SJCRH30 (cell line): ENCODE measurements around the gene PAPOLA. TPM values are rescaled to one million over a fixed set of nuclear protein-coding genes. Genes with fewer than 3 reads are reported as not detected.

Source experiments
- DNase-seq, 2 experiments: peaks; one replicate each; pipeline ENCODE4 v3.0.0-alpha.2; 2015 to 2020
- H3K27ac ChIP-seq: fragments of 250-450 bp; sonication (Bioruptor Pico); 2 replicates; pipeline ENCODE4 v1.5.1; 2020; ENCODE audit warnings: mild to moderate bottlenecking, moderate library complexity
- H3K27me3 ChIP-seq: fragments of 250-450 bp; sonication (Bioruptor Pico); 2 replicates; pipeline ENCODE4 v1.5.1; 2020; ENCODE audit warnings: mild to moderate bottlenecking, moderate library complexity
- H3K36me3 ChIP-seq: fragments of 250-450 bp; sonication (Bioruptor Pico); 2 replicates; pipeline ENCODE4 v1.5.1; 2020; ENCODE audit warnings: mild to moderate bottlenecking, moderate library complexity
- H3K4me1 ChIP-seq: fragments of 250-450 bp; sonication (Bioruptor Pico); 2 replicates; pipeline ENCODE4 v1.5.1; 2020; ENCODE audit warnings: mild to moderate bottlenecking, moderate library complexity
- H3K4me3 ChIP-seq: fragments of 250-450 bp; sonication (Bioruptor Pico); 2 replicates; pipeline ENCODE4 v1.5.1; 2020; ENCODE audit warnings: mild to moderate bottlenecking, moderate library complexity
- H3K9me3 ChIP-seq: fragments of 250-450 bp; sonication (Bioruptor Pico); replicated peaks from 2 replicates; pipeline ENCODE4 v1.5.1; 2020; ENCODE audit warnings: mild to moderate bottlenecking, moderate library complexity
- total RNA-seq: library from RNA; depleted of rRNA; stranded (reverse); fragments of >200 nt; shearing (Covaris generic); gene quantifications from 2 replicates; pipeline ENCODE4 v1.2.3, GENCODE V29; 2014

Gene PAPOLA
- total RNA-seq, 1 experiment from 2014 or later = 177 TPM

- DNase-seq = no peak
- Histone ChIP-seq H3K4me1 (0 out of 2 replicates have a peak, but pooled peaks cover 2% of the 10 kb centered on the region), H3K9me3 (no peaks in the 10 kb centered on the region), H3K4me3 (no peak overlapping the region), H3K27me3 (no peaks in the 10 kb centered on the region), H3K27ac (no peak overlapping the region), H3K36me3 (no peaks in the 10 kb centered on the region)
Observed at GRCh38 chr14:96512122-96512521, 9.9 kb downstream of the PAPOLA start.

GRCh38 chr14:96512602-96513397 lies 10.6 kb downstream of the PAPOLA start:
- no peaks in the 10 kb centered on the region for H3K9me3 ChIP-seq
- no peaks in the 10 kb centered on the region for H3K36me3 ChIP-seq
- no peak overlapping the region for H3K4me3 ChIP-seq
- no peaks in the 10 kb centered on the region for H3K27me3 ChIP-seq
- DNase-seq = no peak
- no peak overlapping the region for H3K27ac ChIP-seq
- H3K4me1 ChIP-seq = 0 out of 2 replicates have a peak, but pooled peaks cover 2% of the 10 kb centered on the region

- Histone ChIP-seq H3K4me1 (0 out of 2 replicates have a peak, but pooled peaks cover 2% of the 10 kb centered on the region), H3K27ac (no peak overlapping the region), H3K9me3 (no peaks in the 10 kb centered on the region), H3K36me3 (no peaks in the 10 kb centered on the region), H3K4me3 (no peak overlapping the region), H3K27me3 (no peaks in the 10 kb centered on the region)
- DNase-seq = no peak
Observed at GRCh38 chr14:96514694-96515093, 12.5 kb downstream of the PAPOLA start.

- no peak for DNase-seq
- Histone ChIP-seq H3K27ac (no peak overlapping the region), H3K36me3 (peaks cover 2% of the 10 kb centered on the region; the same call in 1 of the 2 replicates), H3K4me1 (0 out of 2 replicates have a peak, but pooled peaks cover 2% of the 10 kb centered on the region), H3K27me3 (no peaks in the 10 kb centered on the region), H3K4me3 (no peak overlapping the region), H3K9me3 (no peaks in the 10 kb centered on the region)
Observed at GRCh38 chr14:96515731-96516130, 13.5 kb downstream of the PAPOLA start.

- no peak for DNase-seq
- no peak overlapping the region for H3K27ac ChIP-seq
- H3K4me1 ChIP-seq = 0 out of 2 replicates have a peak, but pooled peaks cover 2% of the 10 kb centered on the region
- no peaks in the 10 kb centered on the region for H3K9me3 ChIP-seq
- peaks cover 8% of the 10 kb centered on the region for H3K36me3 ChIP-seq
- no peak overlapping the region for H3K4me3 ChIP-seq
- H3K27me3 ChIP-seq = no peaks in the 10 kb centered on the region
Observed at GRCh38 chr14:96516351-96516750, 14.2 kb downstream of the PAPOLA start.

GRCh38 chr14:96519970-96520369 lies 17.8 kb downstream of the PAPOLA start:
- Histone ChIP-seq H3K27ac (no peak overlapping the region), H3K36me3 (peaks cover 24% of the 10 kb centered on the region), H3K27me3 (no peaks in the 10 kb centered on the region), H3K9me3 (no peaks in the 10 kb centered on the region), H3K4me1 (no peaks in the 10 kb centered on the region), H3K4me3 (no peak overlapping the region)
- no peak for DNase-seq

GRCh38 chr14:96525452-96525851 lies 23.3 kb downstream of the PAPOLA start:
- no peaks in the 10 kb centered on the region for H3K4me1 ChIP-seq
- H3K27ac ChIP-seq = no peak overlapping the region
- DNase-seq = no peak
- H3K9me3 ChIP-seq = no peaks in the 10 kb centered on the region
- H3K36me3 ChIP-seq = peaks cover 50% of the 10 kb centered on the region
- H3K27me3 ChIP-seq = no peaks in the 10 kb centered on the region
- H3K4me3 ChIP-seq = no peak overlapping the region

GRCh38 chr14:96532632-96533031 lies 30.4 kb downstream of the PAPOLA start:
- DNase-seq = no peak
- no peaks in the 10 kb centered on the region for H3K9me3 ChIP-seq
- no peak overlapping the region for H3K4me3 ChIP-seq
- H3K36me3 ChIP-seq = peaks cover 43% of the 10 kb centered on the region
- H3K27ac ChIP-seq = no peak overlapping the region
- no peaks in the 10 kb centered on the region for H3K27me3 ChIP-seq
- H3K4me1 ChIP-seq = no peaks in the 10 kb centered on the region

- H3K27ac ChIP-seq = no peak overlapping the region
- H3K27me3 ChIP-seq = no peaks in the 10 kb centered on the region
- no peaks in the 10 kb centered on the region for H3K9me3 ChIP-seq
- no peaks in the 10 kb centered on the region for H3K4me1 ChIP-seq
- peaks cover 29% of the 10 kb centered on the region for H3K36me3 ChIP-seq
- no peak for DNase-seq
- no peak overlapping the region for H3K4me3 ChIP-seq
Observed at GRCh38 chr14:96536807-96537206, 34.6 kb downstream of the PAPOLA start.

- H3K4me1 ChIP-seq = no peaks in the 10 kb centered on the region
- H3K4me3 ChIP-seq = no peak overlapping the region
- no peaks in the 10 kb centered on the region for H3K9me3 ChIP-seq
- H3K27me3 ChIP-seq = no peaks in the 10 kb centered on the region
- no peak for DNase-seq
- H3K27ac ChIP-seq = no peak overlapping the region
- peaks cover 25% of the 10 kb centered on the region for H3K36me3 ChIP-seq
Observed at GRCh38 chr14:96538097-96538989, 36.2 kb downstream of the PAPOLA start.

- Histone ChIP-seq H3K4me1 (no peaks in the 10 kb centered on the region), H3K36me3 (peaks cover 26% of the 10 kb centered on the region), H3K9me3 (no peaks in the 10 kb centered on the region), H3K27me3 (no peaks in the 10 kb centered on the region), H3K27ac (no peak overlapping the region), H3K4me3 (no peak overlapping the region)
- no peak for DNase-seq
Observed at GRCh38 chr14:96538990-96539317, 36.8 kb downstream of the PAPOLA start.

GRCh38 chr14:96554315-96554910 lies 52.2 kb downstream of the PAPOLA start:
- H3K27ac ChIP-seq = no peak overlapping the region
- no peaks in the 10 kb centered on the region for H3K9me3 ChIP-seq
- DNase-seq = no peak
- H3K36me3 ChIP-seq = peaks cover 70% of the 10 kb centered on the region
- H3K4me1 ChIP-seq = no peaks in the 10 kb centered on the region
- no peaks in the 10 kb centered on the region for H3K27me3 ChIP-seq
- no peak overlapping the region for H3K4me3 ChIP-seq

GRCh38 chr14:96559571-96559970 lies 57.4 kb downstream of the PAPOLA start:
- H3K27me3 ChIP-seq = no peaks in the 10 kb centered on the region
- H3K9me3 ChIP-seq = no peaks in the 10 kb centered on the region
- no peak overlapping the region for H3K27ac ChIP-seq
- DNase-seq = no peak
- no peaks in the 10 kb centered on the region for H3K4me1 ChIP-seq
- peaks cover 59% of the 10 kb centered on the region for H3K36me3 ChIP-seq
- no peak overlapping the region for H3K4me3 ChIP-seq

- Histone ChIP-seq H3K27ac (no peak overlapping the region), H3K9me3 (no peaks in the 10 kb centered on the region), H3K4me1 (no peaks in the 10 kb centered on the region), H3K4me3 (no peak overlapping the region), H3K36me3 (peaks cover 31% of the 10 kb centered on the region), H3K27me3 (no peaks in the 10 kb centered on the region)
- DNase-seq = no peak
Observed at GRCh38 chr14:96564389-96564788, 62.2 kb downstream of the PAPOLA start.

GRCh38 chr14:96565811-96566210 lies 63.6 kb downstream of the PAPOLA start:
- no peaks in the 10 kb centered on the region for H3K4me1 ChIP-seq
- no peak overlapping the region for H3K4me3 ChIP-seq
- no peak overlapping the region for H3K27ac ChIP-seq
- no peaks in the 10 kb centered on the region for H3K9me3 ChIP-seq
- no peaks in the 10 kb centered on the region for H3K27me3 ChIP-seq
- H3K36me3 ChIP-seq = peaks cover 20% of the 10 kb centered on the region
- no peak for DNase-seq
